Stimulated activated effector memory CD8-positive, alpha-beta T cell treated with anti-CD3 and anti-CD28 coated beads, Interleukin-12 subunit alpha, Interleukin-12 subunit beta, amount 100 ng/mL, for 72 hours (primary cell): ENCODE results near the gene AFF3.
"Not testable (repeated sequence)": the region's sequence is repeated elsewhere in the genome, so short reads cannot be mapped to it uniquely, and the experiment has no call there.

Source experiments
- ATAC-seq: fragments of 150-1000 bp; cut with Tn5 transposase; 2 replicates; pipeline ENCODE4 v1.10.0; 2021
- DNase-seq, 2 donors: peaks; one replicate each; pipeline ENCODE4 v3.0.0; 2021 to 2022; ENCODE audit warnings: low spot score in 2 of 2
- H3K27ac Mint-ChIP-seq: one replicate; pipeline ENCODE4 v1.8.0; 2022; ENCODE audit warnings: mild to moderate bottlenecking, mixed read lengths
- H3K36me3 Mint-ChIP-seq: one replicate; pipeline ENCODE4 v1.8.0; 2022; ENCODE audit warnings: mild to moderate bottlenecking, mixed read lengths
- H3K4me1 Mint-ChIP-seq: one replicate; pipeline ENCODE4 v1.8.0; 2022; ENCODE audit warnings: mixed read lengths
- H3K4me3 Mint-ChIP-seq: one replicate; pipeline ENCODE4 v1.8.0; 2022; ENCODE audit warnings: mild to moderate bottlenecking, mixed read lengths
- H3K9me3 Mint-ChIP-seq: one replicate; pipeline ENCODE4 v1.8.0; 2022; ENCODE audit warnings: mixed read lengths

AFF3 gene

GRCh38 chr2:99947366-99947765, 195.0 kb downstream of the AFF3 start:
- DNase-seq, H3K27ac Mint-ChIP-seq, H3K4me1 Mint-ChIP-seq, H3K36me3 Mint-ChIP-seq, ATAC-seq, H3K4me3 Mint-ChIP-seq, H3K9me3 Mint-ChIP-seq: not testable (repeated sequence)

- no peak overlapping the region for H3K4me3 Mint-ChIP-seq
- no peaks in the 10 kb centered on the region for H3K9me3 Mint-ChIP-seq
- ATAC-seq: no peak
Measured at GRCh38 chr2:99944019-99944418, 198.4 kb downstream of the AFF3 start.

GRCh38 chr2:99942561-99943347, 199.6 kb downstream of the AFF3 start:
- ATAC-seq: no peak
- H3K27ac Mint-ChIP-seq: no peak overlapping the region
- no peak overlapping the region for H3K4me3 Mint-ChIP-seq
- no peaks in the 10 kb centered on the region for H3K9me3 Mint-ChIP-seq
- no peak for DNase-seq
- peaks cover 7% of the 10 kb centered on the region for H3K36me3 Mint-ChIP-seq
- H3K4me1 Mint-ChIP-seq: no peaks in the 10 kb centered on the region

More at GRCh38 chr2:99944019-99944418, 198.4 kb downstream of the AFF3 start:
- no peak overlapping the region for H3K27ac Mint-ChIP-seq
- peaks cover 7% of the 10 kb centered on the region for H3K36me3 Mint-ChIP-seq
- no peak for DNase-seq
- no peaks in the 10 kb centered on the region for H3K4me1 Mint-ChIP-seq

- no peaks in the 10 kb centered on the region for H3K36me3 Mint-ChIP-seq
- H3K27ac Mint-ChIP-seq: no peak overlapping the region
- no peaks in the 10 kb centered on the region for H3K4me1 Mint-ChIP-seq
- ATAC-seq (no peak), DNase-seq (no peak)
- no peak overlapping the region for H3K4me3 Mint-ChIP-seq
- H3K9me3 Mint-ChIP-seq: no peaks in the 10 kb centered on the region
Measured at GRCh38 chr2:99940963-99941362, 201.4 kb downstream of the AFF3 start.

GRCh38 chr2:99939135-99939534, 203.3 kb downstream of the AFF3 start:
- H3K27ac Mint-ChIP-seq: no peak overlapping the region
- no peak overlapping the region for H3K4me3 Mint-ChIP-seq
- no peak for ATAC-seq
- DNase-seq: no peak
- H3K9me3 Mint-ChIP-seq: no peaks in the 10 kb centered on the region
- no peaks in the 10 kb centered on the region for H3K36me3 Mint-ChIP-seq
- no peaks in the 10 kb centered on the region for H3K4me1 Mint-ChIP-seq

- Mint-ChIP-seq H3K36me3 (no peaks in the 10 kb centered on the region), H3K9me3 (no peaks in the 10 kb centered on the region)
Measured at GRCh38 chr2:99938250-99938649, 204.1 kb downstream of the AFF3 start.

GRCh38 chr2:99936065-99936464, 206.3 kb downstream of the AFF3 start:
- H3K4me3 Mint-ChIP-seq: no peak overlapping the region

More at GRCh38 chr2:99938250-99938649, 204.1 kb downstream of the AFF3 start:
- H3K27ac Mint-ChIP-seq: no peak overlapping the region
- no peak overlapping the region for H3K4me3 Mint-ChIP-seq
- ATAC-seq: peak; percentile 26
- DNase-seq: no peak
- H3K4me1 Mint-ChIP-seq: no peaks in the 10 kb centered on the region

GRCh38 chr2:99935662-99936061, 206.7 kb downstream of the AFF3 start:
- no peaks in the 10 kb centered on the region for H3K9me3 Mint-ChIP-seq
- ATAC-seq (no peak), DNase-seq (no peak)
- no peaks in the 10 kb centered on the region for H3K4me1 Mint-ChIP-seq
- H3K4me3 Mint-ChIP-seq: no peak overlapping the region
- no peak overlapping the region for H3K27ac Mint-ChIP-seq
- H3K36me3 Mint-ChIP-seq: no peaks in the 10 kb centered on the region

More at GRCh38 chr2:99936065-99936464, 206.3 kb downstream of the AFF3 start:
- DNase-seq (no peak), ATAC-seq (no peak)
- Mint-ChIP-seq H3K27ac (no peak overlapping the region), H3K9me3 (no peaks in the 10 kb centered on the region), H3K36me3 (no peaks in the 10 kb centered on the region), H3K4me1 (no peaks in the 10 kb centered on the region)

- Mint-ChIP-seq H3K27ac (no peak overlapping the region), H3K9me3 (no peaks in the 10 kb centered on the region), H3K4me1 (no peaks in the 10 kb centered on the region), H3K4me3 (no peak overlapping the region), H3K36me3 (no peaks in the 10 kb centered on the region)
- DNase-seq (no peak), ATAC-seq (no peak)
Measured at GRCh38 chr2:99933894-99934650, 208.3 kb downstream of the AFF3 start.

GRCh38 chr2:99933491-99933890, 208.9 kb downstream of the AFF3 start:
- not testable (repeated sequence) for H3K27ac Mint-ChIP-seq, H3K9me3 Mint-ChIP-seq, H3K4me1 Mint-ChIP-seq, ATAC-seq, H3K4me3 Mint-ChIP-seq, DNase-seq, H3K36me3 Mint-ChIP-seq

GRCh38 chr2:99928470-99929053, 213.8 kb downstream of the AFF3 start:
- Mint-ChIP-seq H3K36me3 (no peaks in the 10 kb centered on the region), H3K4me3 (no peak overlapping the region), H3K27ac (no peak overlapping the region), H3K4me1 (no peaks in the 10 kb centered on the region), H3K9me3 (no peaks in the 10 kb centered on the region)
- ATAC-seq (no peak), DNase-seq (no peak)

- not testable (repeated sequence) for ATAC-seq, H3K27ac Mint-ChIP-seq
Measured at GRCh38 chr2:99927690-99928207, 214.6 kb downstream of the AFF3 start.

GRCh38 chr2:99926986-99927385, 215.4 kb downstream of the AFF3 start:
- ATAC-seq: no peak
- no peak overlapping the region for H3K27ac Mint-ChIP-seq
- DNase-seq: no peak
- no peak overlapping the region for H3K4me3 Mint-ChIP-seq
- H3K9me3 Mint-ChIP-seq: no peaks in the 10 kb centered on the region
- no peaks in the 10 kb centered on the region for H3K4me1 Mint-ChIP-seq
- H3K36me3 Mint-ChIP-seq: no peaks in the 10 kb centered on the region

More at GRCh38 chr2:99927690-99928207, 214.6 kb downstream of the AFF3 start:
- H3K36me3 Mint-ChIP-seq, H3K4me3 Mint-ChIP-seq, H3K9me3 Mint-ChIP-seq, H3K4me1 Mint-ChIP-seq, DNase-seq: not testable (repeated sequence)

- no peak overlapping the region for H3K27ac Mint-ChIP-seq
- no peaks in the 10 kb centered on the region for H3K9me3 Mint-ChIP-seq
- no peaks in the 10 kb centered on the region for H3K4me1 Mint-ChIP-seq
- DNase-seq: no peak
- no peaks in the 10 kb centered on the region for H3K36me3 Mint-ChIP-seq
- no peak overlapping the region for H3K4me3 Mint-ChIP-seq
- no peak for ATAC-seq
Measured at GRCh38 chr2:99925960-99926359, 216.4 kb downstream of the AFF3 start.

- Mint-ChIP-seq H3K4me1 (no peaks in the 10 kb centered on the region), H3K27ac (no peak overlapping the region), H3K4me3 (no peak overlapping the region), H3K36me3 (no peaks in the 10 kb centered on the region), H3K9me3 (no peaks in the 10 kb centered on the region)
- no peak for ATAC-seq
- no peak for DNase-seq
Measured at GRCh38 chr2:99922664-99923063, 219.7 kb downstream of the AFF3 start.
